ENCODE results near the gene ALG1L2. TPM values are rescaled to one million over a fixed set of nuclear protein-coding genes. Genes with fewer than 3 reads are reported as not detected.
"Not testable (repeated sequence)": the region's sequence is repeated elsewhere in the genome, so short reads cannot be mapped to it uniquely, and the experiment has no call there.

ALG1L2 gene
- polyA plus RNA-seq, 4 donors = 0.07 to 0.69 TPM; not detected in 2

DNA sequence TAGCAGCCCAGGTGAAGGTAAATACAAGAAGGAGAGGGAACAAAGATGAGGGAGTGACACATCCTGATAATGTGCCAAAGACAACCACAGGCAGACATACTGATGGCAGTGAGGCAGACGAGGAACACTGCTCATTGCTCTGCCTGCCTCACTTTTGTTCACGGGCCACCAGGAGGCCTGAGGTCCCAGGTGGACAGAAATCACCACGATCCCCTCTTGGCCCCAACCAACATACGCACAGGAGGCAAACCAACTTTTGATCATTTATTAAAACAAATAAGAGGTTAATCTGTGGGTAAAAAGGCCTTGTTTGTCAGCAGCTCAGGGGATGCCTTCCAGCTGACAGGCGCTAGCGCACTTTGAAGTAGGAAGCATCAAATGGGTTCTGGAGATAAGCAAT lies 4.2 kb downstream of the ALG1L2 start:
- Histone ChIP-seq H3K27ac (ENCODE audit: low read depth in 1 of 3, low read length in 2 of 3) (no peak overlapping the region), H3K9me3 (ENCODE audit: control insufficient read depth in 2 of 2, insufficient read depth in 1 of 2, low read depth in 1 of 2, low read length in 1 of 2) (peaks cover 0 to 6% of the 10 kb centered on the region in 2 donors), H3K27me3 (ENCODE audit: control insufficient read depth in 3 of 3, insufficient read depth in 3 of 3, low read length in 3 of 3) (no peaks in the 10 kb centered on the region), H3K4me3 (ENCODE audit: low read depth in 1 of 3, low read length in 3 of 3) (no peak overlapping the region), H3K4me1 (ENCODE audit: control insufficient read depth in 3 of 3, insufficient read depth in 2 of 3, low read depth in 1 of 3, low read length in 2 of 3) (no peaks in the 10 kb centered on the region), H3K36me3 (ENCODE audit: control insufficient read depth in 3 of 3, insufficient read depth in 2 of 3, low read depth in 1 of 3, low read length in 3 of 3) (no peaks in the 10 kb centered on the region)
- 34 to 47% (median 44%) methylated on average over 4 to 6 of the region's 6 CpGs for WGBS, 3 donors
- DNase-seq (no peak), FAIRE-seq (no peak)

- H3K36me3 ChIP-seq (ENCODE audit: control insufficient read depth in 3 of 3, insufficient read depth in 2 of 3, low read depth in 1 of 3, low read length in 3 of 3); DNase-seq; FAIRE-seq; H3K4me1 ChIP-seq (ENCODE audit: control insufficient read depth in 3 of 3, insufficient read depth in 2 of 3, low read depth in 1 of 3, low read length in 2 of 3); H3K4me3 ChIP-seq (ENCODE audit: low read depth in 1 of 3, low read length in 3 of 3); H3K27me3 ChIP-seq (ENCODE audit: control insufficient read depth in 3 of 3, insufficient read depth in 3 of 3, low read length in 3 of 3); H3K27ac ChIP-seq (ENCODE audit: low read depth in 1 of 3, low read length in 2 of 3); H3K9me3 ChIP-seq (ENCODE audit: control insufficient read depth in 2 of 2, insufficient read depth in 1 of 2, low read depth in 1 of 2, low read length in 1 of 2): not testable (repeated sequence)
- 56 to 89% (median 77%) methylated on average over 1 to 2 of the region's 2 CpGs for WGBS, 3 donors
Measured at GRCh38 chr3:130086628-130087027, 5.0 kb downstream of the ALG1L2 start.

- WGBS, 3 donors = 59 to 72% (median 59%) methylated on average over 4 of the region's 4 CpGs
- FAIRE-seq = no peak
Measured at GRCh38 chr3:130088061-130088460, 6.4 kb downstream of the ALG1L2 start.

DNA sequence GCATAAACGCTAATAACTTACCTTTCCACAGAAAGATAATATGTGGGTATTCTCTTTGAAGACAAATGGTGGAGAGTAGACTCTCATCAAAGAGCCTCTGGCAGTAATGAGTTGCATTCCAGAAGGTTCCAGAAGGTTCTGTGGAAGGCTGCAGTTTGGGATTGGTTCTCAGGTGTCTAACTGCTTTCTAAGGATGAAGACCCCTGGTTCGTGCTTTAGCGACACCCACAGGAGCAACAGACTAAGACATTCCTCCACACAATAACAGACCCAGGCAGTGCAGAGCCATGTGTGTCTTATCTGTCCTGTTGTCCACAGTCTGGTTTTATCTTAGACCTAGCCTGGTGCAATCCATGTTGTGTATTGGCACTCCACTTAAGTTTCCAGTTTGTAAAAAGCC lies 9.1 kb downstream of the ALG1L2 start:
- WGBS, 3 donors = 70 to 87% (median 76%) methylated on average over 3 of the region's 3 CpGs
- H3K4me3 ChIP-seq (ENCODE audit: low read depth in 1 of 3, low read length in 3 of 3); H3K36me3 ChIP-seq (ENCODE audit: control insufficient read depth in 3 of 3, insufficient read depth in 2 of 3, low read depth in 1 of 3, low read length in 3 of 3); DNase-seq; H3K27ac ChIP-seq (ENCODE audit: low read depth in 1 of 3, low read length in 2 of 3); H3K9me3 ChIP-seq (ENCODE audit: control insufficient read depth in 2 of 2, insufficient read depth in 1 of 2, low read depth in 1 of 2, low read length in 1 of 2); H3K27me3 ChIP-seq (ENCODE audit: control insufficient read depth in 3 of 3, insufficient read depth in 3 of 3, low read length in 3 of 3); H3K4me1 ChIP-seq (ENCODE audit: control insufficient read depth in 3 of 3, insufficient read depth in 2 of 3, low read depth in 1 of 3, low read length in 2 of 3); FAIRE-seq: not testable (repeated sequence)

More at GRCh38 chr3:130088061-130088460, 6.4 kb downstream of the ALG1L2 start:
- Histone ChIP-seq H3K36me3 (ENCODE audit: control insufficient read depth in 3 of 3, insufficient read depth in 2 of 3, low read depth in 1 of 3, low read length in 3 of 3) (no peaks in the 10 kb centered on the region), H3K27ac (ENCODE audit: low read depth in 1 of 3, low read length in 2 of 3) (no peak overlapping the region), H3K27me3 (ENCODE audit: control insufficient read depth in 3 of 3, insufficient read depth in 3 of 3, low read length in 3 of 3) (no peaks in the 10 kb centered on the region), H3K4me3 (ENCODE audit: low read depth in 1 of 3, low read length in 3 of 3) (no peak overlapping the region), H3K9me3 (ENCODE audit: control insufficient read depth in 2 of 2, insufficient read depth in 1 of 2, low read depth in 1 of 2, low read length in 1 of 2) (peaks cover 0 to 6% of the 10 kb centered on the region in 2 donors), H3K4me1 (ENCODE audit: control insufficient read depth in 3 of 3, insufficient read depth in 2 of 3, low read depth in 1 of 3, low read length in 2 of 3) (no peaks in the 10 kb centered on the region)
- no peak for DNase-seq

- Histone ChIP-seq H3K4me1 (ENCODE audit: control insufficient read depth in 3 of 3, insufficient read depth in 2 of 3, low read depth in 1 of 3, low read length in 2 of 3) (peaks cover 0 to 7% (median 3%) of the 10 kb centered on the region in 3 donors), H3K36me3 (ENCODE audit: control insufficient read depth in 3 of 3, insufficient read depth in 2 of 3, low read depth in 1 of 3, low read length in 3 of 3) (no peaks in the 10 kb centered on the region), H3K9me3 (ENCODE audit: control insufficient read depth in 2 of 2, insufficient read depth in 1 of 2, low read depth in 1 of 2, low read length in 1 of 2) (peaks cover 0 to 6% of the 10 kb centered on the region in 2 donors), H3K27ac (ENCODE audit: low read depth in 1 of 3, low read length in 2 of 3) (no peak overlapping the region), H3K27me3 (ENCODE audit: control insufficient read depth in 3 of 3, insufficient read depth in 3 of 3, low read length in 3 of 3) (no peaks in the 10 kb centered on the region), H3K4me3 (ENCODE audit: low read depth in 1 of 3, low read length in 3 of 3) (no peak overlapping the region)
- no peak for FAIRE-seq
- no peak for DNase-seq
- WGBS, 3 donors = 97 to 100% (median 98%) methylated on average over 13 to 14 of the region's 14 CpGs
Measured at GRCh38 chr3:130091958-130092357, 10.3 kb downstream of the ALG1L2 start.

- peak overlapping the region; percentile 45 to 91 (median 48) for H3K27ac ChIP-seq (ENCODE audit: low read depth in 1 of 3, low read length in 2 of 3)
- H3K4me3 ChIP-seq (ENCODE audit: low read depth in 1 of 3, low read length in 3 of 3) = peak overlapping the region in 1 of 3 donors; percentile 27
- H3K36me3 ChIP-seq (ENCODE audit: control insufficient read depth in 3 of 3, insufficient read depth in 2 of 3, low read depth in 1 of 3, low read length in 3 of 3) = no peaks in the 10 kb centered on the region
- H3K9me3 ChIP-seq (ENCODE audit: control insufficient read depth in 2 of 2, insufficient read depth in 1 of 2, low read depth in 1 of 2, low read length in 1 of 2) = peaks cover 0 to 2% of the 10 kb centered on the region in 2 donors
- WGBS, 3 donors = 22 to 37% (median 26%) methylated on average over 16 of the region's 16 CpGs
- DNase-seq (peak; percentile 38 to 50), FAIRE-seq (no peak)
- H3K27me3 ChIP-seq (ENCODE audit: control insufficient read depth in 3 of 3, insufficient read depth in 3 of 3, low read length in 3 of 3) = no peaks in the 10 kb centered on the region
- peaks cover 0 to 7% (median 3%) of the 10 kb centered on the region in 3 donors for H3K4me1 ChIP-seq (ENCODE audit: control insufficient read depth in 3 of 3, insufficient read depth in 2 of 3, low read depth in 1 of 3, low read length in 2 of 3)
Measured at GRCh38 chr3:130093741-130094391, 12.2 kb downstream of the ALG1L2 start.

GRCh38 chr3:130094491-130094941 lies 12.9 kb downstream of the ALG1L2 start:
- peak; percentile 68 to 75 for DNase-seq
- not testable (repeated sequence) for H3K36me3 ChIP-seq (ENCODE audit: control insufficient read depth in 3 of 3, insufficient read depth in 2 of 3, low read depth in 1 of 3, low read length in 3 of 3); H3K4me1 ChIP-seq (ENCODE audit: control insufficient read depth in 3 of 3, insufficient read depth in 2 of 3, low read depth in 1 of 3, low read length in 2 of 3); FAIRE-seq; H3K9me3 ChIP-seq (ENCODE audit: control insufficient read depth in 2 of 2, insufficient read depth in 1 of 2, low read depth in 1 of 2, low read length in 1 of 2); H3K27me3 ChIP-seq (ENCODE audit: control insufficient read depth in 3 of 3, insufficient read depth in 3 of 3, low read length in 3 of 3)
- WGBS, 3 donors = 9 to 48% (median 14%) methylated on average over 8 to 11 of the region's 11 CpGs
- H3K27ac ChIP-seq (ENCODE audit: low read depth in 1 of 3, low read length in 2 of 3) = peak overlapping the region; percentile 45 to 91 (median 48)
- peak overlapping the region in 1 of 3 donors; percentile 27 for H3K4me3 ChIP-seq (ENCODE audit: low read depth in 1 of 3, low read length in 3 of 3)

DNA sequence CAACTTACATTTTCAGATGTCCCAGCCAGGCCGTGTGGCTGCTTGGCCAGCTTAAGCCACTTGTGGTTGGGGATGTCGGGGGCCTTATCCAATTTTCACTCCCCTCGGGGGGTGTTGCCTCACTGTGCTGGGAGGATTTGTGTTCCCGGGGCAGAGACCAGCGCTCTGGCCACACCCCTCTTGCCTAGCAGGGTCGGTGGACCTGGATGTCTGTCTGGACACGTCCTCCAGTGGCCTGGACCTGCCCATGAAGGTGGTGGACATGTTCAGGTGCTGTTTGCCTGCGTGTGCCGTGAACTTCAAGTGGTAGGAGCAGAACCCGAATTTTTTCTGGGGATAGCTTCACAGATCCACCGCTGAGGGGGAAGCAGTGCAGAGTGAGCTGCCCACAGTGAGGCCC lies 14.2 kb downstream of the ALG1L2 start:
- not testable (repeated sequence) for H3K27me3 ChIP-seq (ENCODE audit: control insufficient read depth in 3 of 3, insufficient read depth in 3 of 3, low read length in 3 of 3); H3K4me3 ChIP-seq (ENCODE audit: low read depth in 1 of 3, low read length in 3 of 3); H3K4me1 ChIP-seq (ENCODE audit: control insufficient read depth in 3 of 3, insufficient read depth in 2 of 3, low read depth in 1 of 3, low read length in 2 of 3); DNase-seq; H3K9me3 ChIP-seq (ENCODE audit: control insufficient read depth in 2 of 2, insufficient read depth in 1 of 2, low read depth in 1 of 2, low read length in 1 of 2); H3K36me3 ChIP-seq (ENCODE audit: control insufficient read depth in 3 of 3, insufficient read depth in 2 of 3, low read depth in 1 of 3, low read length in 3 of 3); H3K27ac ChIP-seq (ENCODE audit: low read depth in 1 of 3, low read length in 2 of 3); FAIRE-seq
- WGBS, 3 donors = 44 to 54% (median 51%) methylated on average over 11 of the region's 11 CpGs

DNA sequence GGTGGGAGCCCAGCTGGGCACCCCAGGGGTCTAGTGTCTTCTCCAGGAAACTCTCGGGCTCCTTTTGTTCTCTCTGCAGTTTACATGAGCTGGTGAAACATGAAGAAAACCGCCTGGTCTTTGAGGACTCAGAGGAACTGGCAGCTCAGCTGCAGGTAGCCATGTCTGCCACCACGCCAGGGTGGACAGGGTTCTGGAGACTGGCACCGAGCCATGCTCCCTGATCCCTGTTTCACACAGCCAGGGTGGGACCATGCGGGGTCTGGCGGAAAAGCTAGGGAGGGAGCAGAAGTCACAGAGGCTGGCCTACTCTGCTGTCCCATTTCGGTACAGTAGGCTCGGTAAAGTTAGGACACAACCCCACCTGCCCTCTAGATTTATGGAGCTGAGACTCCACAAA lies 15.5 kb downstream of the ALG1L2 start:
- WGBS, 3 donors = 88 to 93% (median 90%) methylated on average over 8 of the region's 8 CpGs
- H3K27ac ChIP-seq (ENCODE audit: low read depth in 1 of 3, low read length in 2 of 3); H3K4me3 ChIP-seq (ENCODE audit: low read depth in 1 of 3, low read length in 3 of 3); H3K36me3 ChIP-seq (ENCODE audit: control insufficient read depth in 3 of 3, insufficient read depth in 2 of 3, low read depth in 1 of 3, low read length in 3 of 3); FAIRE-seq; H3K9me3 ChIP-seq (ENCODE audit: control insufficient read depth in 2 of 2, insufficient read depth in 1 of 2, low read depth in 1 of 2, low read length in 1 of 2); H3K4me1 ChIP-seq (ENCODE audit: control insufficient read depth in 3 of 3, insufficient read depth in 2 of 3, low read depth in 1 of 3, low read length in 2 of 3); DNase-seq; H3K27me3 ChIP-seq (ENCODE audit: control insufficient read depth in 3 of 3, insufficient read depth in 3 of 3, low read length in 3 of 3): not testable (repeated sequence)

Data from small intestine (tissue), 7 donors.